GM12891 (cell line): ENCODE data around the gene ANKMY1.

Experiments
- POLR2A ChIP-seq: IDR thresholded peaks from 2 replicates; pipeline ENCODE4 v1.6.1; 2011; ENCODE audit warnings: low read depth, low read length, control low read depth
- POLR2AphosphoS5 ChIP-seq: IDR thresholded peaks from 2 replicates; pipeline ENCODE4 v1.6.1; 2011; ENCODE audit warnings: low read depth, low read length, control low read depth
- TAF1 ChIP-seq: IDR thresholded peaks from 2 replicates; pipeline ENCODE4 v1.6.1; 2011; ENCODE audit warnings: low read depth, low read length, control low read depth

DNA sequence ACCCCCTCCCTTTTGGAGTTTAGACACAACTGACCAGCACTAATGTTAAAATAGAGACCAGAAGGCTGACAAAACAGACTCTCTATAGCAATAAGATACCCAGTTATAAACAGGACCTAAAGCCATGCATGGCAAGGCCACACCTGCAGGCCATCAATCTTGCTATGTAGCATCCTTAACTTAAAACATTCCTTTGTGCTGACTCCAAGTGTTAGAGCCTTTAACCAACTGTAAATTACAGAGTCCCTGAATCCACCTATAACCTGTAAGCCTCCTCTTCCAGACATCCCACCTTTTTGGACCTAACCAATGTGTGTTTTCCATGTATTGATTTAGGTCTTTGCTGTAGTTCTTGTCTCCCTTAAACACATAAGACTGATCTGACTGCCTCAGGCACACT, 17.9 kb downstream of the ANKMY1 start:
- no peak for TF ChIP-seq POLR2A
- TF ChIP-seq TAF1, result no peak
- TF ChIP-seq POLR2AphosphoS5, result no peak
